ENCODE measurements around the gene C4orf54.

C4orf54 gene

DNA sequence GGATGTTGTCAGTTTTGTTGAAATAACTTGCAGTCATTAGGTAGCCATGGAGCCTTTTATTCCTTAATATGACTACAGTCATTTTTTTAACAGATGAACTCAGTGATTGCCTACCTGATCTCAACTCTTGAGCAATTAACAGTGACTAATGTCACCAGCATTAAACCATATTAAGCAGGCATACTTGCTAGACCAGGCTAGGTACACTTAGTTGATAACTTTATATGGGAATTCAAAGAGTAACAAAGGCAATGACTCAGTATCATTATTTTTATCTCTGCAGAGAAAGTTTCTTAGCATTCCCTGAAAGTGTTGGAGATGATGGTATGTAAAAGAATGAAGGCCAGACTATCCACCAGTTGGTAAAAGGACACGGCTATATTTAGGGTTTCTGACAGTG lies at the start of gene C4orf54:
C4orf54 (minus strand) TSS at position 31 of the 400 bp plus-strand sequence. CDS start 3,180 bp downstream, outside the sequence.
- DNase-seq, result no peak

- no peak for DNase-seq
Measured at GRCh38 chr4:99705891-99706290, 48.3 kb upstream of the C4orf54 start.

- DNase-seq, result no peak
Measured at GRCh38 chr4:99696801-99697200, 39.2 kb upstream of the C4orf54 start.

- no peak for DNase-seq
Measured at GRCh38 chr4:99693140-99693539, 35.5 kb upstream of the C4orf54 start.

GRCh38 chr4:99690990-99691389 lies 33.4 kb upstream of the C4orf54 start:
- no peak for DNase-seq

GRCh38 chr4:99690472-99690871 lies 32.8 kb upstream of the C4orf54 start:
- DNase-seq, result no peak

DNA sequence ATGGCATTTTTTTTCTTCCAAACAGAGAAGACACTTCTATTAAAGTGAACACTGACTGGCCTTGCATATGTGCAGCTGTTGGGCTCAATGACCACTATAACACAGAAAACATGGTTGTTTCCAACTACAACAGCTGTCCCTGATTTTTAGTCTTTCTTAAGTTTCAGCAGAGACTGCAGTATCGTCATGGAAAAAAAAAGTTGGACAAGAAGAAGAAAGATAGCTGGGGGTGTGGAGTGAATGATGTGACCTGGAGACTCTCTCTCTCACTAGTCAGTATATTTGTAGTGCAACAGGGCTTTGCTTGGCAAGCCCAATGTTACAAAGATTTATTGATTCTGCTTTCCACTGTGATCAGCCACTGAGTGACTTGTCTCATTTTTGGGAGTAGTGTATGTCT lies 29.5 kb upstream of the C4orf54 start:
- DNase-seq, result no peak

DNA sequence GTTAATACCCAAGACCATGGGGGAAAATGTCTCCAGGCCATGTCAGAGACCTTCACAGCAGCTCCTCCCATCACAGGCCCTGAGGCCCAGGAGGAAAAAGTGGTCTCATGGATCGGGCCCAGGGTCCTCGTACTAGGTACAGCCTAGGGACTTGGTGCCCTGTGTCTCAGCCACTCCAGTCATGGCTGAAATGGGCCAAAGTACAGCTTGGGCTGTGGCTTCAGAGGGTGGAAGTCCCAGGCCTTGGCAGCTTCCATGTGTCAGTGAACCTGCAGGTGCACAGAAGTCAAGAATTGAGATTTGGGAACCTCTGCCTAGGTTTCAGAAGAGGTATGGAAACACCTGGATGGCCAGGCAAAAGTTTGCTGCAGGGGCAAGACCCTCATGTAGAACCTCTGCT lies 27.6 kb upstream of the C4orf54 start:
- DNase-seq, result no peak

DNA sequence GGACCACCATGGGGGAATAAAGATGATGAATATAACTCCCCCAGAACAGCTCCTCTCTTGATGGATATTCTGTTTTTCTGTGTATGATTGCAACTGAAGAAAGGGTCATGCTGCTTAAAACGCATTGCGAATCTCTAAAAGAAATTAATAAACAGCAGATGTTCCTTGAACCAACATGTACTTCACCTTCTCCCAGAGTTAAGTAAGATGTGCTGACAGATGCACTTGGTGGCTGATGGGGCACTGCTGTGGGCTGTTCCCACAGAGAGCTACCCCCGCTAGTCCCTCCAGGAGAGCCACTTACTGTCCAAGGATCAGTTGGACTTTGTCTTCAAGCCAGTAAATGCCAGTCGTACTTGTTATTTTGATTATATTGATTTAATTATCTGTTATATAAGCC lies 26.3 kb upstream of the C4orf54 start:
- peak; percentile 45 for DNase-seq

DNA sequence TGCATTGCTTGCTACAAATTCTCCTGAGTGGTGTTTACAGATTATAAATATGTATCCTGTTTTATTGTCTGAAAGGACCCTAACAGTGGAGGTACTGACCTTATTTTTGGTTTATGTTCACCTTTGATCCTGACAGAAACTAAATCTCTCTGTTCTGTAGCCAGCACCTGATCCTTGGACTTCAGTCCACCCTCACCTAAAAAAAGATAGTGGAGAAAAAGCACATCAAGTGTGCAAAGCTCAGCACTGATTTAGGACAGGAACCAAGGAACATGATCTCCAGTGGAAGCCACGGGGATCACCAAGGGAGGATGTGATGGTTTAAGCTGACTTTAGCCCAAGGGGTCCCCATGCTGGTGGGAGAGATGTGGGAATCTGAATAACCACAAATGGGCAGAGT lies 22.3 kb upstream of the C4orf54 start:
- DNase-seq, result no peak

GRCh38 chr4:99679204-99679603 lies 21.6 kb upstream of the C4orf54 start:
- peak; percentile 56 for DNase-seq

- DNase-seq, result no peak
Measured at GRCh38 chr4:99677161-99677560, 19.5 kb upstream of the C4orf54 start.

DNA sequence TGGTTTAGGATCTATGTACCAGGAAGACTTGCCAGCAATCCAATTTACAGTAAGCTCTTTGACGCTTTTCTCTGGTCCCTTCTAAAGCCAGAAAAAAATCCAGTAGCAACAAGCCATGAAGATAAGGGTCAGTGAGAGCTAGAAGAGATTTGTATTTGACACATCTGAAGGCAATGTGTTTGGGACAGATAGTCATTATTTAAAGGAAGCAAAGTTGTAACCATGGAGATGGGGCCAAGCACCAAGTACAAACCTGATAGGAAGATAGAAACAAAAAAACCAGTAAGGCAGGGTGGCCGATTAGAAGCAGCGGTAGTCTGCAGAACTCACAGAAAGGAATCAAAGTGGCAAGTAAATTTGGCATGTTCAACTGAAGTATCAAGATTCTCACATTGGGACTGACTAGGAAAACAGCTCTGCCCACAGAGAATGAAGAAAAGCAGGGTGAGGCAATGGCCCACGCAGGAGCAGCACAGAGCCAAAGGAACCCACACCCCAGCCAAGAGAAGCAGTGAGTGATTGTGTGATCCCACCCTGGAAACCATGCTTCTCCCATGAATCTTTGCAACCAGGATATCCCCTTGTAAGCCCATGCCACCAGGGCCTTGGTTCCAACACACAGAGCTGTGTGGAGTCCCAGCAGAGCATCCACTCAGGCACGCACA lies 12.9 kb upstream of the C4orf54 start:
- no peak for DNase-seq

- no peak for DNase-seq
Measured at GRCh38 chr4:99669084-99669483, 11.5 kb upstream of the C4orf54 start.

DNA sequence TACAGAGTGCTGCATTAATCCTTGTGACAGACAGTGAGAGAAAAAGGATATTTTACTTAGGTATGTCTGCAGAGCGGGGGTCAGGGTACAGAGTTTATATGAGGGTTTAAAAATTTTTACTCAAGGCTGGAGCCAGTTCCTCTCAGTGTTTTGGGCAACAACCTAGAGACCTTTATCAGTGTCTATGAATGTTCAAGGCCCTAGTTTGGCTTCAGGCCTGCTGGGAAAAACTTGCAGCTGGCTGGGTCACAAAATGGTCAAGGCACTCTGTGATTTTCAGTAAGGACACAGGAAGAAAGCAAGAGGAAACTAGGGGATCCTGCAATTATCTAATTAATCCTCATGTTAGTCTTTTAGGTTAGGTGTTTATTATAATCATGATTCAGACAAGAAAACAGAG lies 10.8 kb upstream of the C4orf54 start:
- DNase-seq, result peak; percentile 16

DNA sequence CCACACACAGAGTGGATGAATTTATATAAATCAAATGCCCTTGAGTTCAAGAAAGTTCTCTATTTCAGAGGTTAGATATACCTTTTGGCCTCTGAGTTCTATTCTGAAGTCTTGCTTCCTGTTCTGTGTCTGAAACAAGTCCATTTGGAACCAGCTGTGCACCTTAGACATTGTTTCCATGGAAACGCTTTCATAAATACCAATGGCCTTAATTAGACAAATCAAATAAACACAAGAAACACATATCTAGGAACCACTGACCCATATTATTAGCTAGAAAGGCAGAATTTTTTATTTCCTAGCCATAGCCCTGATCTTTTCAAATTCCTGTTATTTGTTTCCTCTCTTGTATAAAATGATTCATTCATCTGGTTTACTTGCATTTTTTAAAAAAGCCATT lies 8.4 kb upstream of the C4orf54 start:
- DNase-seq, result peak; percentile 20

GRCh38 chr4:99664716-99665115 lies 7.1 kb upstream of the C4orf54 start:
- DNase-seq, result peak; percentile 28

DNA sequence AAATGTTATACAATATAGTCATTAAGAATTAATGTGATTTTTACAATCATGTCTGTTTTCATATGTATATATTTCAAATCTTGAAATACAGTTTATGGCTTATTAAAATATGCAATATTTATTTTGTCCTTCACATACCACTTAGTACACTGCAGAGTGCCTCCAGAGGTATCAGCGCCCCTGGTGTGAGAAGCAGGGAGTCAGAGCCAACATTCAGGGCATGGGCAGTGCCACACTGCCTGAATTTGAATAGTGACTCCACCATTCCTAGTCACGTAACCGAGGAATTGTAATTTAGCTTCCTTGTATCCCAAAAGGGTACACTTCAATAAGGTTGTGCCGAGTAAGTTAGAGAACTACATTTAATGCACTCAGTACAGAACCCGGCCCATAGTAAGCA lies 4.3 kb upstream of the C4orf54 start:
- no peak for DNase-seq

DNA sequence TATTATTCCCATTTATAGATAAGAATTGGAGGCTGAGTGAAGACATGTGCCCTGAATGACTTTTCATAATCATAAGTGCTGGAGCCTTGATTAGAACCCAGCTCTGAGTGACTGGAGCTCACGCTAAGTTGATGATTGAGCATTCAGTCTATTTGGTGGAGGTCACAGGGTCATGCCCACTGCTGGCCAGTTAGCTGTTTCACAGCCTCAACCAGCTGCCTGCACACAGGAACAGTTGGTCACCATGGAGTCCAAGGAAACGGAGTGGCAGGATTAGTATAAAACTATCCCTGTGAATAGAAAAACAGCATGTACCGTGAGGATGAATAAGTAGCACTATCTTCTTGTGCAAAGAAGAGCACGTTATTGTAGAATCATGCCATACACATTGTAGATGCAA lies 1.0 kb upstream of the C4orf54 start:
- no peak for DNase-seq

GRCh38 chr4:99655308-99656081 lies 2.1 kb downstream of the C4orf54 start:
- DNase-seq, result peak; percentile 88

- no peak for DNase-seq
Measured at GRCh38 chr4:99654361-99654761, 3.3 kb downstream of the C4orf54 start.

GRCh38 chr4:99653916-99654315 lies 3.7 kb downstream of the C4orf54 start:
- DNase-seq, result no peak

DNA sequence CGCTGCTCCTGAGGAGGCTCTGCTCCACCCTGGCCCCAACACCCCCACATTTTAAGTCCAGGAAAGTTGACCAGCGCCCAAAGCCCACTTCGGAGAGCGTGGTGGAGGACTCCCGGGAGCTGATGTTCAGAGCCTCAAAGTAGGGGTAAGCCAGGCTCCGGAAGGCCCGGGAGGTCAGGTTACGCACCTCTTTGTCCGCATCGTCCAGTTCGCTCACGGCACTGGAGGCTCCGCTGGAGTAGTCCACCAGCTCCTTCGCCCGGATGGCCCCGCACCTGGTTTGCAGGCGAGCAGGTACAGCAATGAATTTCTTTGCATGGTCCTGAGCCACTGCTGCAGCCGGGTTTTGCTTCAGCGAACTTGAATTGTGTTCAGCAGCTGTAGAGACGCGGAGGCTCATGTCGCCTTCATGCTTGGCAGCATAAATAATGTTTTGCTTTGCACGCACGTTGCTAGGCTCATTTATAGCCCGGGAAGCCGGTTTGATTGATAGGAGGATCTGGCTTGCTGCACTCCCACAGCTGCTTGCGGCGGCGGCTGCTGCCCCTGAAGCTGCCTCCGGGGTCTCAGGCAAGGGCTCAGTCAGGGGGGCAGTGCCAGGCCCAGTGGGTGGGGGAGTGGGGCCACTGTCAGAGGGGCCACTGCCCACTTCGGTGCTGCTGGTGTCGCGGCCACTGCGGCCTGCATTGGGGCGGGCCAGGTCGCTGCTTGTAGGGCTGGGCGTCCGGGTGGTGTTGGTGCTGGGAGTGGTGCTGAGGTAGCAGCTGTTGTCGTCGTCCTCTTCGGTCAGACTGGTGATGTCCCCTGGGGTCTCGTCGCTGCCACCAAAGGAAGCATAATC lies 4.8 kb downstream of the C4orf54 start:
- DNase-seq, result no peak

Measured in NCI-H69 (cell line).